Measurements from ENCODE around the gene BDKRB2. TPM values are rescaled to one million over a fixed set of nuclear protein-coding genes. Genes with fewer than 3 reads are reported as not detected.
A peak's percentile ranks its signal among the peaks of the same experiment; 100 is the strongest.

The BDKRB2 gene
- total RNA-seq, 1 donor from 2014 or later, result 0.70 TPM

DNA sequence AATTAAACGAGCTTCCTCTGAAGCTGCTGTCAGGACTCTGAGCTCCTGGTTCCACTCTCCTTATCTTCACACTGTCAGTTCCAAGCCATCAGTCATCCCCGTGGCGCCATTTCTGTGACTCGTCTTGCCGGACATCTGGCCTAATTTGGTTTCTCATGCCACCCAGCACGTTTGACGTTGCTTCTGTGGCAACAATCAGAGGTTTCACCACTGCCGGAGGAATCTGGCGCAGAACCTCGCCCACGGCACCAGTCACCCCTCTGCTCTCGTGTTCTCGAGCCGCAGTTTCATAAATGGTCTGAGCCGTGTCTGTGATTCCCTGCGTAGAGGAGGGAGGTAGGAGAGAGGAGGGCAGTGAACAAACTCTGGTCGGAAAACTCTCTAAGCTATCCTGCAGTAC is 81.0 kb downstream of the BDKRB2 start:
- Mint-ChIP-seq H3K27me3 (ENCODE audit: low read depth, unreplicated experiment) (no peaks in the 10 kb centered on the region), H3K36me3 (ENCODE audit: low read depth, unreplicated experiment) (peaks cover 16% of the 10 kb centered on the region), H3K27ac (ENCODE audit: unreplicated experiment) (no peak overlapping the region), H3K4me3 (ENCODE audit: unreplicated experiment) (no peak overlapping the region), H3K4me1 (ENCODE audit: low read depth, unreplicated experiment) (no peaks in the 10 kb centered on the region), H3K9me3 (ENCODE audit: unreplicated experiment) (no peaks in the 10 kb centered on the region)
- TF ChIP-seq, protein P1, sequence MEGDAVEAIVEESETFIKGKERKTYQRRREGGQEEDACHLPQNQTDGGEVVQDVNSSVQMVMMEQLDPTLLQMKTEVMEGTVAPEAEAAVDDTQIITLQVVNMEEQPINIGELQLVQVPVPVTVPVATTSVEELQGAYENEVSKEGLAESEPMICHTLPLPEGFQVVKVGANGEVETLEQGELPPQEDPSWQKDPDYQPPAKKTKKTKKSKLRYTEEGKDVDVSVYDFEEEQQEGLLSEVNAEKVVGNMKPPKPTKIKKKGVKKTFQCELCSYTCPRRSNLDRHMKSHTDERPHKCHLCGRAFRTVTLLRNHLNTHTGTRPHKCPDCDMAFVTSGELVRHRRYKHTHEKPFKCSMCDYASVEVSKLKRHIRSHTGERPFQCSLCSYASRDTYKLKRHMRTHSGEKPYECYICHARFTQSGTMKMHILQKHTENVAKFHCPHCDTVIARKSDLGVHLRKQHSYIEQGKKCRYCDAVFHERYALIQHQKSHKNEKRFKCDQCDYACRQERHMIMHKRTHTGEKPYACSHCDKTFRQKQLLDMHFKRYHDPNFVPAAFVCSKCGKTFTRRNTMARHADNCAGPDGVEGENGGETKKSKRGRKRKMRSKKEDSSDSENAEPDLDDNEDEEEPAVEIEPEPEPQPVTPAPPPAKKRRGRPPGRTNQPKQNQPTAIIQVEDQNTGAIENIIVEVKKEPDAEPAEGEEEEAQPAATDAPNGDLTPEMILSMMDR (IDR thresholded peaks at IDR 0.05; ENCODE audit: insufficient read depth, low read depth, low read length), result no peak
- no peak for TF ChIP-seq EZH2 (IDR thresholded peaks at IDR 0.05; ENCODE audit: insufficient read depth, low read length)
- Histone ChIP-seq H3K27ac (ENCODE audit: low read depth, low read length) (no peak overlapping the region), H2AFZ (ENCODE audit: low read depth, low read length) (no peak overlapping the region), H3K4me2 (ENCODE audit: low read length) (no peak overlapping the region), H3K9ac (ENCODE audit: low read length) (no peak overlapping the region), H3K36me3 (ENCODE audit: insufficient read depth, low read length) (peaks cover 6% of the 10 kb centered on the region), H4K20me1 (ENCODE audit: insufficient read depth, low read length) (peaks cover 4% of the 10 kb centered on the region), H3K79me2 (ENCODE audit: insufficient read depth, low read length) (no peaks in the 10 kb centered on the region), H3K27me3 (ENCODE audit: insufficient read depth, low read length) (no peaks in the 10 kb centered on the region), H3K4me1 (ENCODE audit: insufficient read depth, low read length) (no peaks in the 10 kb centered on the region), H3K9me3 (ENCODE audit: insufficient read depth, low read depth, low read length) (no peaks in the 10 kb centered on the region), H3K4me3 (ENCODE audit: insufficient read depth, low read depth, low read length) (no peak overlapping the region)
- DNase-seq (ENCODE audit: low read depth), result peak; percentile 21
- no peak for FAIRE-seq

DNA sequence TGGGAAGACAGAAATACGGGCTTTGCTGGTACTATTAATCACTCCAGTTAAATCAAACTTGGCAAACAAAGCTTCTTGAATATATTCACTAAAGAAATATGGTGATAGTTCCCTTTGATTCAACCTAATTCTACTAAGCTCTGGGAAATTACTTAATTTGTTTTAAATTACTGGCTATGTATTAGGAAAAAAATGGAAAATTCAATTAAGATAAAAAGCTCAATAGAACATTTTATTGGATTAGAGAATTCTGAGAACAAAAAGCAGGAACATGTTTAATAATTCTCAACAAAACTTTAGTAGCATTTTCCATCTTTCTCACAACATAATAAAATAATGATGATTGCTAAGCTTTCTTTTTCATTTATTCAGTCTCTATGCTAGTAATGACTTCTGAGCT is 81.6 kb downstream of the BDKRB2 start:
- Mint-ChIP-seq H3K4me1 (ENCODE audit: low read depth, unreplicated experiment) (no peaks in the 10 kb centered on the region), H3K27ac (ENCODE audit: unreplicated experiment) (no peak overlapping the region), H3K27me3 (ENCODE audit: low read depth, unreplicated experiment) (no peaks in the 10 kb centered on the region), H3K4me3 (ENCODE audit: unreplicated experiment) (no peak overlapping the region), H3K9me3 (ENCODE audit: unreplicated experiment) (no peaks in the 10 kb centered on the region), H3K36me3 (ENCODE audit: low read depth, unreplicated experiment) (peaks cover 16% of the 10 kb centered on the region)
- no peak overlapping the region for H3K27ac ChIP-seq (ENCODE audit: low read depth, low read length)
- H3K27me3 ChIP-seq (ENCODE audit: insufficient read depth, low read length), result no peaks in the 10 kb centered on the region
- H3K79me2 ChIP-seq (ENCODE audit: insufficient read depth, low read length), result no peaks in the 10 kb centered on the region
- peaks cover 8% of the 10 kb centered on the region for H3K36me3 ChIP-seq (ENCODE audit: insufficient read depth, low read length)
- no peak for TF ChIP-seq EZH2 (IDR thresholded peaks at IDR 0.05; ENCODE audit: insufficient read depth, low read length)
- TF ChIP-seq, protein P1 (IDR thresholded peaks at IDR 0.05; ENCODE audit: insufficient read depth, low read depth, low read length), result no peak
- no peaks in the 10 kb centered on the region for H3K9me3 ChIP-seq (ENCODE audit: insufficient read depth, low read depth, low read length)
- H2AFZ ChIP-seq (ENCODE audit: low read depth, low read length), result no peak overlapping the region
- H3K4me1 ChIP-seq (ENCODE audit: insufficient read depth, low read length), result no peaks in the 10 kb centered on the region
- no peak overlapping the region for H3K4me3 ChIP-seq (ENCODE audit: insufficient read depth, low read depth, low read length)
- FAIRE-seq (no peak), DNase-seq (ENCODE audit: low read depth) (no peak)
- no peak overlapping the region for H3K9ac ChIP-seq (ENCODE audit: low read length)
- H3K4me2 ChIP-seq (ENCODE audit: low read length), result no peak overlapping the region
- peaks cover 4% of the 10 kb centered on the region for H4K20me1 ChIP-seq (ENCODE audit: insufficient read depth, low read length)

GRCh38 chr14:96287856-96288255 is 83.2 kb downstream of the BDKRB2 start:
- no peak for TF ChIP-seq EZH2 (IDR thresholded peaks at IDR 0.05; ENCODE audit: insufficient read depth, low read length)
- TF ChIP-seq, protein P1 (IDR thresholded peaks at IDR 0.05; ENCODE audit: insufficient read depth, low read depth, low read length), result no peak
- Mint-ChIP-seq H3K9me3 (ENCODE audit: unreplicated experiment) (no peaks in the 10 kb centered on the region), H3K4me3 (ENCODE audit: unreplicated experiment) (no peak overlapping the region), H3K27me3 (ENCODE audit: low read depth, unreplicated experiment) (no peaks in the 10 kb centered on the region), H3K27ac (ENCODE audit: unreplicated experiment) (no peak overlapping the region), H3K4me1 (ENCODE audit: low read depth, unreplicated experiment) (no peaks in the 10 kb centered on the region), H3K36me3 (ENCODE audit: low read depth, unreplicated experiment) (peaks cover 15% of the 10 kb centered on the region)
- Histone ChIP-seq H3K4me2 (ENCODE audit: low read length) (no peak overlapping the region), H3K27me3 (ENCODE audit: insufficient read depth, low read length) (no peaks in the 10 kb centered on the region), H3K27ac (ENCODE audit: low read depth, low read length) (no peak overlapping the region), H2AFZ (ENCODE audit: low read depth, low read length) (no peak overlapping the region), H3K4me3 (ENCODE audit: insufficient read depth, low read depth, low read length) (no peak overlapping the region), H3K9ac (ENCODE audit: low read length) (no peak overlapping the region), H3K4me1 (ENCODE audit: insufficient read depth, low read length) (no peaks in the 10 kb centered on the region), H3K79me2 (ENCODE audit: insufficient read depth, low read length) (no peaks in the 10 kb centered on the region), H3K36me3 (ENCODE audit: insufficient read depth, low read length) (peaks cover 13% of the 10 kb centered on the region), H3K9me3 (ENCODE audit: insufficient read depth, low read depth, low read length) (no peaks in the 10 kb centered on the region), H4K20me1 (ENCODE audit: insufficient read depth, low read length) (no peaks in the 10 kb centered on the region)
- DNase-seq (ENCODE audit: low read depth) (no peak), FAIRE-seq (no peak)

Other genes starting within 250 kb of the BDKRB2 start
- 8.0 and 14.0 TPM in 2 replicates for gene C14orf132, start 165.5 kb upstream of the BDKRB2 start, total RNA-seq
- 0.20 TPM in 1 of 2 replicates, not detected in the other for gene BDKRB1, start 51.4 kb downstream of the BDKRB2 start, total RNA-seq
- gene ATG2B, start 158.5 kb downstream of the BDKRB2 start, total RNA-seq, result 14.2 and 15.0 TPM in 2 replicates
- 22.7 and 22.8 TPM in 2 replicates for gene GSKIP, start 158.7 kb downstream of the BDKRB2 start, total RNA-seq
- gene AK7, start 187.3 kb downstream of the BDKRB2 start, total RNA-seq, result 0.60 and 1.0 TPM in 2 replicates

Measured in astrocyte (in vitro differentiated cells and primary cell).